IMR-90 (cell line): ENCODE data around the gene ANO10. TPM values are rescaled to one million over a fixed set of nuclear protein-coding genes. Genes with fewer than 3 reads are reported as not detected.

Experiments used
- ATAC-seq: fragments of 200-7000 bp; cut with Tn5 transposase; 2 replicates; pipeline ENCODE4 v1.9.1; 2020; ENCODE audit warnings: low read depth, mild to moderate bottlenecking, moderate library complexity
- BruUV-seq: library from RNA; stranded (reverse); fragments of 400-500 nt; replicated peaks from 2 replicates; lab custom pipeline; 2021; lab: Mats Ljungman, UMichigan
- CTCF ChIA-PET: fragments of 300-600 bp; formaldehyde crosslinking; extraction: SDS; loops from one replicate; lab custom pipeline; 2021; ENCODE audit warnings: antibody characterized with exemption; lab: Yijun Ruan, JAX
- POLR2A ChIA-PET: fragments of 300-600 bp; sonication (Branson Sonifier 250); formaldehyde crosslinking; loops from one replicate; lab custom pipeline; 2022; ENCODE audit warnings: antibody characterized with exemption; ENCODE audit not compliant: unreplicated experiment; lab: Charles Lee
- DNase-seq: peaks from one replicate; pipeline ENCODE4 v3.0.0; 2013
- H2AFZ ChIP-seq: replicated peaks from 2 replicates; pipeline ENCODE3; 2013; ENCODE audit warnings: low read length, mild to moderate bottlenecking; ENCODE audit not compliant: poor library complexity
- H2AK5ac ChIP-seq: 2 replicates; pipeline ENCODE4 v1.6.1; 2013; ENCODE audit warnings: low read depth, low read length, inconsistent platforms
- H2AK9ac ChIP-seq: replicated peaks from 2 replicates; pipeline ENCODE3; 2013; ENCODE audit warnings: mild to moderate bottlenecking, low read depth, low read length, moderate library complexity; ENCODE audit not compliant: poor library complexity
- H2BK120ac ChIP-seq: 2 replicates; pipeline ENCODE4 v1.6.1; 2013; ENCODE audit warnings: low read depth, low read length, inconsistent platforms
- H2BK15ac ChIP-seq: 3 replicates; pipeline ENCODE4 v1.6.1; 2013; ENCODE audit warnings: low read depth, low read length, inconsistent platforms
- H2BK20ac ChIP-seq: 2 replicates; pipeline ENCODE4 v1.6.1; 2013; ENCODE audit warnings: low read depth, mild to moderate bottlenecking, inconsistent platforms, low read length, moderate library complexity
- H2BK5ac ChIP-seq: 2 replicates; pipeline ENCODE4 v1.6.1; 2013; ENCODE audit warnings: mild to moderate bottlenecking, low read depth, low read length, inconsistent platforms; ENCODE audit not compliant: poor library complexity, severe bottlenecking
- H3K14ac ChIP-seq: replicated peaks from 2 replicates; pipeline ENCODE4 v1.6.1; 2013; ENCODE audit warnings: low read depth, low read length, inconsistent platforms
- H3K18ac ChIP-seq: 2 replicates; pipeline ENCODE4 v1.6.1; 2013; ENCODE audit warnings: low read depth, low read length, control low read depth
- H3K23ac ChIP-seq: 2 replicates; pipeline ENCODE4 v1.6.1; 2013; ENCODE audit warnings: low read depth, low read length, inconsistent platforms
- H3K27ac ChIP-seq: 2 replicates; pipeline ENCODE4 v1.5.1; 2013; ENCODE audit warnings: mild to moderate bottlenecking, control low read depth, low read length; ENCODE audit not compliant: insufficient read depth
- H3K27me3 ChIP-seq: 2 replicates; pipeline ENCODE4 v1.6.1; 2013; ENCODE audit warnings: low read length; ENCODE audit not compliant: control insufficient read depth, insufficient read depth
- H3K36me3 ChIP-seq: 2 replicates; pipeline ENCODE4 v1.6.1; 2013; ENCODE audit warnings: low read length, mixed read lengths; ENCODE audit not compliant: control insufficient read depth, insufficient read depth
- H3K4ac ChIP-seq: 2 replicates; pipeline ENCODE4 v1.6.1; 2013; ENCODE audit warnings: low read depth, low read length, inconsistent platforms
- H3K4me1 ChIP-seq: 2 replicates; pipeline ENCODE4 v1.6.1; 2013; ENCODE audit warnings: low read length, mixed read lengths; ENCODE audit not compliant: control insufficient read depth, insufficient read depth
- H3K4me2 ChIP-seq: 2 replicates; pipeline ENCODE4 v1.6.1; 2013; ENCODE audit warnings: low read depth, mild to moderate bottlenecking, control low read depth, low read length, moderate library complexity
- H3K4me3 ChIP-seq: 2 replicates; pipeline ENCODE4 v1.5.1; 2013; ENCODE audit warnings: low read depth, mild to moderate bottlenecking, control low read depth, low read length, moderate library complexity; ENCODE audit not compliant: insufficient read depth
- H3K56ac ChIP-seq: 2 replicates; pipeline ENCODE4 v1.6.1; 2013; ENCODE audit warnings: low read length, inconsistent platforms; ENCODE audit not compliant: insufficient read depth; ENCODE audit errors: extremely low read depth
- H3K79me1 ChIP-seq, 2 experiments: 2 replicates each; pipeline ENCODE4 v1.6.1; 2013; ENCODE audit warnings: low read length in 2 of 2, inconsistent platforms in 1 of 2, low read depth in 1 of 2
- H3K9ac ChIP-seq: 2 replicates; pipeline ENCODE4 v1.6.1; 2013; ENCODE audit warnings: low read depth, low read length, control low read depth
- H3K9me1 ChIP-seq: 2 replicates; pipeline ENCODE4 v1.6.1; 2013; ENCODE audit warnings: low read length, inconsistent platforms; ENCODE audit not compliant: insufficient read depth
- H3K9me3 ChIP-seq: 2 replicates; pipeline ENCODE4 v1.6.1; 2013; ENCODE audit warnings: low read length; ENCODE audit not compliant: control insufficient read depth, insufficient read depth
- H4K20me1 ChIP-seq: 2 replicates; pipeline ENCODE4 v1.6.1; 2013; ENCODE audit warnings: low read length, inconsistent platforms; ENCODE audit not compliant: insufficient read depth
- H4K5ac ChIP-seq: 2 replicates; pipeline ENCODE4 v1.6.1; 2013; ENCODE audit warnings: mild to moderate bottlenecking, low read depth, low read length, control low read depth
- H4K8ac ChIP-seq, 2 experiments: 2 replicates each; pipeline ENCODE4 v1.6.1; 2013; ENCODE audit warnings: low read depth in 2 of 2, low read length in 2 of 2, control low read depth in 1 of 2, inconsistent platforms in 1 of 2
- H4K91ac ChIP-seq: 2 replicates; pipeline ENCODE4 v1.6.1; 2013; ENCODE audit warnings: low read depth, low read length, inconsistent platforms; ENCODE audit not compliant: insufficient read depth
- BHLHE40 ChIP-seq: fragments of 150-350 bp; IDR thresholded peaks from 2 replicates; pipeline ENCODE4 v1.6.1; 2016; ENCODE audit warnings: mild to moderate bottlenecking, low read depth, low read length
- CHD1 ChIP-seq: IDR thresholded peaks from 2 replicates; pipeline ENCODE4 v1.6.1; 2012; ENCODE audit warnings: low read depth, low read length, improper control_type of control experiment
- CTCF ChIP-seq: conservative IDR thresholded peaks from 2 replicates; pipeline ENCODE4 v1.5.1; 2012; ENCODE audit warnings: mild to moderate bottlenecking, low read depth, low read length, improper control_type of control experiment
- ELK1 ChIP-seq: fragments of 150-350 bp; IDR thresholded peaks from 2 replicates; pipeline ENCODE4 v1.6.1; 2016; ENCODE audit warnings: low read depth, mild to moderate bottlenecking, low read length, moderate library complexity, borderline replicate concordance
- MAFK ChIP-seq: IDR thresholded peaks from 2 replicates; pipeline ENCODE4 v1.6.1; 2012; ENCODE audit warnings: low read depth, low read length, improper control_type of control experiment
- MAZ ChIP-seq: IDR thresholded peaks from 2 replicates; pipeline ENCODE4 v1.6.1; 2012; ENCODE audit warnings: low read depth, mild to moderate bottlenecking, low read length, improper control_type of control experiment, moderate library complexity, borderline replicate concordance
- MXI1 ChIP-seq: IDR thresholded peaks from 2 replicates; pipeline ENCODE4 v1.6.1; 2012; ENCODE audit warnings: low read depth, mild to moderate bottlenecking, low read length, moderate library complexity, borderline replicate concordance
- RAD21 ChIP-seq: IDR thresholded peaks from 2 replicates; pipeline ENCODE4 v1.6.1; 2012; ENCODE audit warnings: low read length, improper control_type of control experiment
- RFX5 ChIP-seq: IDR thresholded peaks from 2 replicates; pipeline ENCODE4 v1.8.0; 2012; ENCODE audit warnings: low read depth, mild to moderate bottlenecking, low read length, moderate library complexity
- WGBS, 2 experiments: methylation state at CpG; one replicate each; pipeline versions ENCODE4 v1.1.5 to v1.1.7; 2013; ENCODE audit warnings: missing lambda C conversion rate in 2 of 2; ENCODE audit not compliant: insufficient read length in 1 of 2; ENCODE audit errors: extremely low coverage in 2 of 2; 5-methylcytosine and 5-hydroxymethylcytosine counted together
- dilution Hi-C: fragments of 300-500 bp; cut with HindIII; formaldehyde crosslinking; loops from one replicate; pipeline ENCODE4 v1.14.3; 2018; ENCODE audit warnings: low sequenced_read_pairs; ENCODE audit not compliant: unreplicated experiment
- in situ Hi-C: fragments of 300-500 bp; cut with MboI; formaldehyde crosslinking; loops from 3 replicates; pipeline ENCODE4 v1.14.3; 2019; ENCODE audit warnings: low sequenced_read_pairs, inconsistent platforms, mixed read lengths
- intact Hi-C: fragments of 100-400 bp; cut with micrococcal nuclease; formaldehyde crosslinking; loops from 2 replicates; pipeline ENCODE4 v1.10.0; 2022
- polyA plus RNA-seq, 3 experiments: library from polyadenylated mRNA; depleted of rRNA; stranded (reverse); fragments of >200 nt; gene quantifications; 2 replicates each; pipeline ENCODE4 v1.2.3, GENCODE V29; 2012; ENCODE audit warnings: low replicate concordance in 1 of 3
- total RNA-seq: library from RNA; depleted of rRNA; stranded (reverse); fragments of >200 nt; gene quantifications from 2 replicates; pipeline ENCODE4 v1.2.3, GENCODE V29; 2012

ANO10 gene
- total and polyA plus RNA-seq, 2 of the 4 experiments (the other 2 are of a cell fraction): 28.5 to 41.6 TPM

GRCh38 chr3:43388175-43388574 lies 233.6 kb downstream of the ANO10 start:
- peaks cover 8% of the 10 kb centered on the region for H3K4me1 ChIP-seq
- H2BK20ac ChIP-seq: no peak overlapping the region
- dilution Hi-C loops: no loop called here
- H3K9me3 ChIP-seq: no peaks in the 10 kb centered on the region
- no TSS peak for BruUV-seq
- no peak overlapping the region for H2AK5ac ChIP-seq
- peaks cover 6 to 14% of the 10 kb centered on the region in 2 experiments for H3K79me1 ChIP-seq
- H4K5ac ChIP-seq: no peak overlapping the region
- H2BK5ac ChIP-seq: no peak overlapping the region
- in situ Hi-C loops: no loop called here
- H3K56ac ChIP-seq: no peak overlapping the region
- H2AFZ ChIP-seq: no peak overlapping the region
- H3K4me3 ChIP-seq: no peak overlapping the region
- no peak overlapping the region for H3K4ac ChIP-seq
- DNase-seq: no peak
- no peak overlapping the region for H2AK9ac ChIP-seq
- H3K27ac ChIP-seq: no peak overlapping the region
- H3K36me3 ChIP-seq: no peaks in the 10 kb centered on the region
- H4K8ac ChIP-seq: no peak overlapping the region
- intact Hi-C loops: no loop called here
- no peak overlapping the region for H3K9ac ChIP-seq
- no CpG with 5 or more reads among the region's 5 CpGs for WGBS, 2 experiments
- H3K9me1 ChIP-seq: peaks cover 16% of the 10 kb centered on the region
- no peak overlapping the region for H3K4me2 ChIP-seq
- H3K27me3 ChIP-seq: no peaks in the 10 kb centered on the region
- TF ChIP-seq CTCF (no peak), MAZ (no peak), MAFK (no peak), ELK1 (no peak), RFX5 (no peak), MXI1 (no peak), RAD21 (no peak), BHLHE40 (no peak), CHD1 (no peak)
- ATAC-seq: no peak
- ChIA-PET CTCF (no interaction called here), POLR2A (no interaction called here)
- H2BK15ac ChIP-seq: no peak overlapping the region
- no peak overlapping the region for H3K23ac ChIP-seq
- H2BK120ac ChIP-seq: no peak overlapping the region
- no peaks in the 10 kb centered on the region for H4K20me1 ChIP-seq
- H3K18ac ChIP-seq: no peak overlapping the region
- H3K14ac ChIP-seq: no peak overlapping the region
- H4K91ac ChIP-seq: no peak overlapping the region; the same call in 1 of the 2 replicates
